Thymus (tissue), 11 donors: ENCODE data around the gene BSPRY. TPM values are rescaled to one million over a fixed set of nuclear protein-coding genes. Genes with fewer than 3 reads are reported as not detected.
"Not testable (repeated sequence)": the region's sequence is repeated elsewhere in the genome, so short reads cannot be mapped to it uniquely, and the experiment has no call there.

Experiments
- DNase-seq, 9 donors: peaks; one replicate each; pipeline ENCODE4 v3.0.0-alpha.2; 2013; ENCODE audit warnings: low spot score in 9 of 9, low read depth in 6 of 9, missing footprints in 1 of 9
- H3K27ac ChIP-seq, 2 donors: one replicate each; pipeline ENCODE4 v1.5.1; 2013; ENCODE audit warnings: control low read depth in 1 of 2, low read depth in 1 of 2, low read length in 1 of 2, mild to moderate bottlenecking in 1 of 2, moderate library complexity in 1 of 2
- H3K27me3 ChIP-seq, 2 donors: one replicate each; pipeline ENCODE4 v1.5.1; 2013; ENCODE audit warnings: low read length in 1 of 2; ENCODE audit not compliant: control insufficient read depth in 2 of 2, insufficient read depth in 1 of 2
- H3K36me3 ChIP-seq, 2 donors: one replicate each; pipeline ENCODE4 v1.5.1; 2013; ENCODE audit warnings: low read length in 1 of 2, mild to moderate bottlenecking in 1 of 2, moderate library complexity in 1 of 2; ENCODE audit not compliant: control insufficient read depth in 2 of 2, insufficient read depth in 2 of 2
- H3K4me1 ChIP-seq, 2 donors: one replicate each; pipeline ENCODE4 v1.5.1; 2013; ENCODE audit warnings: low read length in 2 of 2; ENCODE audit not compliant: control insufficient read depth in 2 of 2, insufficient read depth in 2 of 2
- H3K4me3 ChIP-seq, 2 donors: one replicate each; pipeline ENCODE4 v1.5.1; 2013; ENCODE audit warnings: low read length in 2 of 2, control low read depth in 1 of 2, mild to moderate bottlenecking in 1 of 2
- H3K9me3 ChIP-seq, 2 donors: one replicate each; pipeline ENCODE4 v1.5.1; 2013; ENCODE audit warnings: low read length in 1 of 2, mild to moderate bottlenecking in 1 of 2; ENCODE audit not compliant: control insufficient read depth in 2 of 2, insufficient read depth in 1 of 2
- WGBS: extraction: QIAGEN DNeasy Blood & Tissue Kit; methylation state at CpG from one replicate; pipeline ENCODE4 v1.1.7; 2013; 5-methylcytosine and 5-hydroxymethylcytosine counted together
- polyA plus RNA-seq: library from polyadenylated mRNA; stranded (reverse); fragments of 200-250 nt; gene quantifications from one replicate; pipeline ENCODE4 v1.2.3, GENCODE V29; 2013
- total RNA-seq: library from RNA; stranded (reverse); fragments of 120-200 nt; gene quantifications from one replicate; pipeline ENCODE4 v1.2.4, GENCODE V29; 2013
- donor health status: healthy.

Gene BSPRY
- total and polyA plus RNA-seq, 2 donors, result 2.3 to 6.1 TPM

DNA sequence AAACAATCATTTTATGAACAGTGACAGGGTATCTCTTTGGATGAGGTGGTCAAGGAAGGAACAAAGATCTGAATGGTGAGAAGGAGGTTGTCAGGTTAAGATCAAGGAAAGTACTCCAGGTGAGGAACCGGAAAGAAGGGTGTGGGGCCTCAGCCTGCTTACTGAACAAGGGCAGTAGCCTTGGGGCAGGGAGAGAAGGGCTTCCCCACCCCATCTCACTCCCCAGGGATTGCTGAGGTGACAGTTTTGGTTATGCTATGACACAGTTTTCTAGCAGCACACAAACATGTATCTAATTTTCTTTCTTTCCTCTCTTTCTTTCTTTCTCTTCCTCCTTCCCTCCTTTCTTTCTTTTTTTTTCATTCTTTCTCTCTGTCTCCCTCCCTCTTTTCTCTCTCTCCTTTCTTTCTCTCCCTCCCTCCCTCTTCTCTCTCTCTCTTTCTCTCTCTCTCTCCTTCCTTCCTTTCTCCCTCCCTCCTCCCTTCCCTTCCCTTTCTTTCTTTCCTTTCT is 31.6 kb downstream of the BSPRY start:
- Histone ChIP-seq H3K27me3 (no peaks in the 10 kb centered on the region), H3K27ac (no peak overlapping the region), H3K36me3 (no peaks in the 10 kb centered on the region), H3K9me3 (no peaks in the 10 kb centered on the region), H3K4me1 (peaks cover 3 to 5% of the 10 kb centered on the region in 2 donors), H3K4me3 (no peak overlapping the region)
- WGBS, result 86% methylated on average over 1 of the region's 1 CpG
- DNase-seq, result no peak

DNA sequence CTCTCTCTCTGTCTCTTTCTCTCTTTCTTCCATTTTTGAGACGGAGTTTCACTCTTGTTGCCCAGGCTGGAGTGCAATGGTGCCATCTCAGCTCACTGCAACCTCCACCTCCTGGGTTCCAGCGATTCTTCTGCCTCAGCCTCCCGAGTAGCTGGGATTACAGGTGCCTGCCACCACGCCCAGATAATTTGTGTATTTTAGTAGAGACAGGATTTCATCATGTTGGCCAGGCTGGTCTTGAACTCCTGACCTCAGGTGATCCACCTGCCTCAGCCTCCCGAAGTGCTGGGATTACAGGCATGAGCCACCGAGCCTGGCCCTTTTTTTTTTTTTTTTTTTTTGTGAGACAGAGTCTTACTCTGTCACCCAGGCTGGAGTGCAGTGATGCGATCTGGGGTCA is 32.1 kb downstream of the BSPRY start:
- not testable (repeated sequence) for H3K4me1 ChIP-seq, H3K36me3 ChIP-seq, H3K27me3 ChIP-seq, DNase-seq, H3K27ac ChIP-seq, H3K9me3 ChIP-seq, H3K4me3 ChIP-seq
- WGBS, result 92% methylated on average over 7 of the region's 7 CpGs

DNA sequence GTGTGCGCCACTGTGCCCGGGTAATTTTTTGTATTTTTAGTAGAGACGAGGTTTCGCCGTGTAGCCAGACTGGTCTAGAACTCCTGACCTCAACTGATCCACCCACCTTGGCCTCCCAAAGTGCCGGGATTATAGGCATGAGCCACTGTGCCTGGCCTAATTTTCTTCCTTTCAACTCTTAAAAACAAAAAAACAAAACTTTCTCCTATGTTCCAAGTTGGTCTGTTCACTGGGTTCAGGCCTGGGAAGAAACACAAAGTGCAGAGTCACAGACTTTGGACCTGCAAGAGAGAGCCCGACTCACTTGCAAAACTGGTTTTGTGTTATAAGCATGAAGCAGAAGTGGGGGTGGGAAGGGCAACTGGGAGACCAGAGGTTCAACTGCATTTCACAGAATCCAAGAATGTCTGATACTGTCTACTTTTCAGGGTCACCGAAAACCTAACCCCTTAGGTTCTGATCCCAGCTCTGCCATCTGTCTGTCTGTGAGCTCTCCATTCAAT is 32.6 kb downstream of the BSPRY start:
- no peak for DNase-seq
- Histone ChIP-seq H3K4me3 (no peak overlapping the region), H3K4me1 (peaks cover 3 to 4% of the 10 kb centered on the region in 2 donors), H3K9me3 (no peaks in the 10 kb centered on the region), H3K27ac (no peak overlapping the region), H3K36me3 (peaks cover 2 to 5% of the 10 kb centered on the region in 2 donors), H3K27me3 (no peaks in the 10 kb centered on the region)
- 95% methylated on average over 8 of the region's 8 CpGs for WGBS

DNA sequence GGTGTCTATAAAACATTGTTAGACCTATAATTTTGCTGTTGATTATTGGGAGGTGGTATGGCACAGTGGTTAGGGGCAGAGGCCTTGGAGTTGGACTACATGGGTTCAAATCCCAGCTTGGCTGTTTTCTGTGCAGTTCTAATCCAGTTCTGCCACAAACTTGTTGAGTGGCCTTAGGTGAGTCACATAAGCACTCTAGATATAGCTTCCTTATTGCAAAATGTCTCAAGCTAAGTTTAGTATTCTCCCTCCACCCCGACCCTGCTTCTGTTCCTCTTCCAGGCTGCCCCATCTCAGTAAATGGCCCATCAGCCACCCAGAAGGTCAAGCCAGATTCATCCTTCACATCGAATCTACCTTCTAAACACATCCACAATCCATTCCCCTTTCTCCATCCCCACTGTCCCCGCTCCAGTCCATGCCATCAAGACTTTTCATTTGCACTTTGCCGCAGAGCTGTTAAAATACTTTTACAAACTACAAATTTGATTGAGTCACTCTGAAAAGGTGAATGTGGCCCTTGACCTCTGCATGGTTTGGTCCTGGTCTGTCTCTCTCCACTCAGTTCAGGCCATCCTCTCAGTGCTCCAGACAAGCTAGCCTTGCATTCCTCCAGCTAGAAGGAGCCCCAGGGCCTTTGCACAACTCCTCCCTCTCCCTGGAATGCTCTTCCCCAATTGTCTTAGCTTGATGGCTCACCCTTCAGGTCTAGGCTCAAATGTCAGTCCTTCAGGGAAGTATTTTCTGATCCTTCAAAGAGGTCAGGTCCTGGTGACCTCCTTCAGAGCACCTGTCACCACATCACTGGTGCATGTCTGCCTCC is 37.4 kb downstream of the BSPRY start:
- Histone ChIP-seq H3K27ac (no peak overlapping the region), H3K9me3 (no peaks in the 10 kb centered on the region), H3K27me3 (no peaks in the 10 kb centered on the region), H3K36me3 (peaks cover 43 to 53% of the 10 kb centered on the region in 2 donors), H3K4me3 (no peak overlapping the region), H3K4me1 (peaks cover 0 to 6% of the 10 kb centered on the region in 2 donors)
- no peak for DNase-seq
- 98% methylated on average over 4 of the region's 4 CpGs for WGBS

DNA sequence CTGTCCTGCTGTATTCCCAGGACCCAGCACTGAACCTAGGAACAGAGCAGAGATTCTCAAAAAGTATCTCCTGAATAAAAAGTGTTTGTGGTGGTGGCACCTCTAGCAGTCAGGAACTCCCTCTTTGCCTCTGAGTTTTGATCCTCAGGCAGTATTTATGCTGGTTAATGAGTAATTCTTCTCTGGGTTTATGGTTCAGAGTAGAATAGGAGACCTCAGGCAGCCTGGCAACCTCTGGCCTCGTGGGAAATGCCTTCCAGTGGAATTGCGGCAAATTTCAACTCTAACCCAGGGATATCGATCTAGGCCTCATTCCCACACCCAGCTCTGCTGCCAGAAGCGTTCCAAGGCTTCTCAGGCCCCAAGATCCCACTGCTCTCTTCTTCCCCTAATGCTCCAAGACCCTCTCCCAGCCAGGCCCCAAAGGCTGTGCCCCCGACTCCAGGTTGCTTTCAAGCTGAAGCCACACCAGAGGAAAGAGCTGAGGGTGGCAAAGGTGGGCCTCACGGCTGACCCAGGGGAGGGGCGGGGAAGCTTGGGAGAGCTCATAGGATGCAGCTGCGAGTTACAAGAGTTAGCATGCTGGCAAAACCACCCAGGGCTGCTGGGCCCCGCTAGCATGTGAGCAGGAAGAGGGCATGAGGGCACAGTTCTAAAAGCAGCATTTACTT is 38.4 kb downstream of the BSPRY start:
- Histone ChIP-seq H3K27ac (no peak overlapping the region), H3K4me1 (peaks cover 0 to 6% of the 10 kb centered on the region in 2 donors), H3K9me3 (no peaks in the 10 kb centered on the region), H3K4me3 (no peak overlapping the region), H3K27me3 (no peaks in the 10 kb centered on the region), H3K36me3 (peaks cover 50 to 56% of the 10 kb centered on the region in 2 donors)
- 82% methylated on average over 9 of the region's 9 CpGs for WGBS
- no peak for DNase-seq

DNA sequence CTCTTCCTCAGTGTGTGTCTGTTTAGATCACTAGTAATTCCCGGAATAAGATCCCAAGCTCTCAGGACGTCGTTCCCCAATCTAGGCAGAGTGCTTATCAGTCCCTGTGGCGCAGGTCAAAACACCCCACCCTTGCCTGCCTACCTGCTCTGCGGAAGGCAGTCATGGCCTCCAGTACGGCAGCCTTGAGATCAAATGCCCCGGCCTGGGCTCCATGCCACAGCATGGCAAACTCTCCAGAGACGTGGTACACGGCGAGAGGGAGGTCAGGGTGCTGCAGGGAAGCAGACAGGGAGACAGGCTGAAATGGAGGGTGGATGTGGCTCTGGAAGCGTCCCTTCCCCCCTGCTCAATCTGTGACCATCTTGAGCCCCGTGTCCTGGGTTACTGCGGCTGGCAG is 39.5 kb downstream of the BSPRY start:
- peaks cover 52 to 61% of the 10 kb centered on the region in 2 donors for H3K36me3 ChIP-seq
- H3K27ac ChIP-seq, result no peak overlapping the region
- 98% methylated on average over 13 of the region's 13 CpGs for WGBS
- H3K4me3 ChIP-seq, result no peak overlapping the region
- no peaks in the 10 kb centered on the region for H3K9me3 ChIP-seq
- H3K27me3 ChIP-seq, result no peaks in the 10 kb centered on the region
- H3K4me1 ChIP-seq, result peaks cover 0 to 6% of the 10 kb centered on the region in 2 donors
- no peak for DNase-seq

DNA sequence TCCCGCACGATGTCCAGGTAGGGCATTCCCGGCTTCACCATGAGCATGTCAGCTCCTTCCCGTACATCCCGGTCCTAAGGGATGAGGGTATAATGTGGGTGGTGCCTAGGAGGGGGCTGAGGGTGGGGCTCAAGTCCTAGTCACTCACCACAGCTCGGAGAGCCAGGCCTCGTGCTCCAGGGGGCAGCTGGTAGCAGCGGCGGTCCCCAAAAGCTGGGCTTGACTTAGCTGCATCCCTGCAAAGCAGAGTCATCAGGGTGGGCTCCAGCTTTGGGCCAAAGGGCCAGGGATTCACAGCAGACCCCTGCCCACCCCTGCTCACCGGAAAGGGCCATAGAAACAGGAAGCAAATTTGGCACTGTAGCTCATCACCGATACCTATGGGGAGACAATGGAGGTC is 40.1 kb downstream of the BSPRY start:
- peaks cover 52 to 61% of the 10 kb centered on the region in 2 donors for H3K36me3 ChIP-seq
- H3K9me3 ChIP-seq, result no peaks in the 10 kb centered on the region
- H3K4me3 ChIP-seq, result no peak overlapping the region
- H3K4me1 ChIP-seq, result peaks cover 0 to 6% of the 10 kb centered on the region in 2 donors
- 98% methylated on average over 11 of the region's 11 CpGs for WGBS
- H3K27ac ChIP-seq, result no peak overlapping the region
- no peak for DNase-seq
- no peaks in the 10 kb centered on the region for H3K27me3 ChIP-seq

DNA sequence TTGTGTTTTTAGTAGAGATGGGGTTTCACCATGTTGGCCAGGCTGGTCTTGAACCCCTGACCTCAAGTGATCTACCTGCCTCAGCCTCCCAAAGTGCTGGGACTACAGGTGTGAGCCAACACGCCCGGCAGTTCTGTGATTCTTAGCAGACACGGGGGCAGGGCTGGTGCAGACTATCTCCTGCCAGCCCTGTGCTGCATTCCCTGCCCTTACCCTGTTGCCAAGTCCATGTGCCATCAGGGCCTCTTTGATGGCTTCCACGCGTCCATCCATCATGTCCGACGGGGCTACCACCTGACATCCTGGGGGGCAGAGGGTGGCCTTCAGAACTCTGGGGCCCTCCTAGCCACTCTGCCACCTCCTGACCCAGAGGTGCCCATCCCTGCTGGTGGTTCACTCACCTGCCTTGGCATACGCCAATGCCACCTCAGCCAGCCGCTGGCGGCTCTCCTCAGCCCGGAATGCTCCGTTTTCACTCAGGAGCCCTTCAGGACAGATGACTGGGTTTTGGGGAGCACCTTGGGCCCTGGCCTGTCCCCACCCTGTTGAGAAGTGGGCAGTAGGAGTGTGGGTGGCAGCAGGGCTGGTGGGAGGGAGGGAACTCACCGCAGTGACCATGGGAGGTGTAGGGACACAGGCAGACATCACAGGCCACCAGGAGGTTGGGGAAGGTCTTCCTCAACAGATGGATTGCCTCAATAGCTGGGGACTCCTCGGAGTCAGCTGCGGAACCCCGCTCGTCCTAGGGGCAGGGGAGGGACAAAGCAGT is 41.0 kb downstream of the BSPRY start:
- 98% methylated on average over 17 of the region's 17 CpGs for WGBS
- peaks cover 57 to 61% of the 10 kb centered on the region in 2 donors for H3K36me3 ChIP-seq
- no peak overlapping the region for H3K27ac ChIP-seq
- no peak overlapping the region for H3K4me3 ChIP-seq
- peaks cover 0 to 6% of the 10 kb centered on the region in 2 donors for H3K4me1 ChIP-seq
- DNase-seq, result no peak
- no peaks in the 10 kb centered on the region for H3K9me3 ChIP-seq
- no peaks in the 10 kb centered on the region for H3K27me3 ChIP-seq
